Epidermal melanocyte (primary cell): ENCODE measurements around the gene ZC3H7A.
"Not testable (repeated sequence)": the region's sequence is repeated elsewhere in the genome, so short reads cannot be mapped to it uniquely, and the experiment has no call there.

Source experiments
- DNase-seq: peaks from one replicate; pipeline ENCODE4 v3.0.0; 2011; ENCODE audit warnings: low spot score; ENCODE audit not compliant: insufficient read length

The ZC3H7A gene

GRCh38 chr16:11797166-11797956 is at the start of gene ZC3H7A:
ZC3H7A (minus strand) TSS chr16:11797258; CDS start chr16:11782354, 14,904 bp downstream.
- peak; percentile 91 for DNase-seq

DNA sequence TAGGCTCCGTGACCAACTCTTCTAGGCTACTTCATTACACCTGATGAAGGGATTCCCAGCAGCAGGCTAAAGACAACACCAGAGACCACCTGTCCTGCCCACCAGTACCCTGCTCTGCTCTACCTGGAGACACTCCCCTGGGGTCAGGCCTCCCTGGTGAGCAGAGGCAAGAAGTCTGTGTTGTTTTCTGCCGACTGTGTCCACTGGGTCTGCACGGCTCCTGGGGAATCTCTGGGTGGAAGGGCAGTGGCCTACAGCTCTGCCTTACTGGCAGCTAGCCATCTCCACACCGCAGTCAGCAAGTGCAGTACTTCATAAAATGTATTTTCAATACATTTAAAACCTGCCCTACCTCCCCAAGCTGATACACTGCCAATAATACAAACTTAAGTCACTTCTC is 47.4 kb upstream of the ZC3H7A start:
- no peak for DNase-seq

DNA sequence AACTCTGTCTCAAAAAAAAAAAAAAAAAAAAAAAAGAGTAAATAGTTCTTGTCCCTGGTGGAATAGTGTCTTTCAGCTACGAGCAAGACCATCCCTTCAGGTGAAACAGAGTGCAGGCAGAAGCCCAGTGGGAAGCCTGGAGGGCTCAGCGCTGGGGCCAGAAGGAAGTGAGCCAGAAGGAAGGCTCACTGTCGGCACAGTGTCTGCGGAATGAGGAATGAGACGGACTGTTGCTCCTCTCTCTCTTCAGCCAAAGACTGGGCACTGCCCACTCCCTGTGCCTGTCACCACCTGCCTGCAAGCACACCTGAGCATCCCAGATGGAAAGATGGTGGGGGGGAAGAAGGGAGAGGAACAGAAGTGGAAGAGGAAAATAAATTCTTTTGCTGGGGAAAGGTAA is 46.8 kb upstream of the ZC3H7A start:
- DNase-seq, result no peak

DNA sequence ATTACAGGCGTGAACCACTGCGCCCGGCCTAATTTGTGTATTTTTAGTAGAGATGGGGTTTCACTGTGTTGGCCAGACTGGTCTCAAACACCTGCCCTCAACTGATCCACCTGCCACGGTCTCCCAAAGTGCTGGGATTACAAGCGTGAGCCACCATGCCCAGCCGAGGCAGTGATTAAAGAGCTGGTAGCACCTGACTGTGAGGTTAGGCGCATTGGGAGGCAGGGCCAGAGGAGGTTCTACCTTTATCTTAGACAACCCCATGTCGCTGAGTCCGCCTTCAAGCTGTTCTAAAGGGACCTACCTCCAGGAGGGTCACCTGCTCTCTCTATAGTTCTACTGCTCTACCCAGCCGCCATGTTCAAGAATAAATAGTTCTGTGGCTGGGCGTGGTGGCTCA is 46.1 kb upstream of the ZC3H7A start:
- DNase-seq, result no peak

- no peak for DNase-seq
Measured at GRCh38 chr16:11841026-11841425, 44.0 kb upstream of the ZC3H7A start.

DNA sequence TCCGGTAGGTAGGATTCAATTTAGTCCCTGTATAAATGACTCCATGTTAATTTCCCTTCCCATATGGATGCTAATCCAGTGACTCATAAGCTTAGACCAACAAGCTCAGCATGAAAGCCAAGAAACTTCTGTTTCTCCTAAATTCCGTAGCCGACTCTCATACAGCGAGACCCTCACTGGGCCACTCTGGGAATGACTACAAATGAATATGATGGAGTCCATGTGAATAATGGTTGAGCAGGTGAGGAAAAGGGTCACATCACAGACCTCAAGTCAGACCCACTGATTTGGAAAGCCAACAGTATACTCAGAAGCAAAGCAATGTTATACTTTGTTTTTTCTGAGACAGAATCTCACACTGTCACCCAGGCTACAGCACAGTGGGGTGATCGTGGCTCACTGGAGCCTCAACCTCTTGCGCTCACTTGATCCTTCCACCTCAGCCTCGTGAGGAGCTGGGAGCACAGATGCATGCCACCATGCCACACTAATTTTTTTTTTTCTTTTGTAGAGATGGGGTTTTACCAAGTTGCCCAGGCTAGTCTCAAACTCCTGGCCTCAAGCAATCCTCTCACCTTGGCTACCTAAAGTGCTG is 39.7 kb upstream of the ZC3H7A start:
- DNase-seq, result no peak

DNA sequence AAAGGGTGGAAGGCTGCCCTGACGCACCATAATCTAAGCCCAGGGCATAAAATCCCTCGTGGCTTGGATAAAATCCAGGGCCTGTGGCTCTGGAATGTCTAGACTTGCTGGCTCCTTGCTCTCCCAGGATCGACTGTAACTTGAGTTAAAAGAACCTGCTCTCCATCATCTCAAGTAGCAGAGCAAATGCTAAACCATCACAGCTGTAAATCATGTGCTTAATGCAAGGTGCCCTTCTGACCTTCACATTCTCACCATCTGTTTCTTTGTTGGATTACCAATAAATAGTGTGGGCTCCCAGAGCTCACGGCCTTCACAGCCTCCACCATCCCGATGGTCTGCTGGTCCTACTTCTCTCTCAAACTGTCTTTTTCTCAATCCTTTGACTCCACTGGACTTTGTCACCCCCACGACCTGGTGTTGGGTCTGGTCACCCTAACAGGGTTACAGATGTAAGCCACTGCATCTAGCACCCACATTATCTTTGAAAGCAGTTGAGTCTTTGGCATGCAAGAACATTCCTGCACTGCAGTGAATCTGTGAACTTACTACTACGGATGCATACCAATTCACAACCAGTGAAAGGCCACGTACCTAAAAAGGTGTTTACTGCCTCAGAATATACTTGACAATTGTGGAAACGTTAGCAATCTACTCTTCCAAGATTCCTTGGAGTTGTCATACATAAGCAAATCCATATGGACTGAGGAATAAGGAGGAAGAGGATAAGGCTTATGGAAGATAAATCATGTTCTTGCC is 39.0 kb upstream of the ZC3H7A start:
- DNase-seq, result no peak

- no peak for DNase-seq
Measured at GRCh38 chr16:11835309-11835708, 38.3 kb upstream of the ZC3H7A start.

DNA sequence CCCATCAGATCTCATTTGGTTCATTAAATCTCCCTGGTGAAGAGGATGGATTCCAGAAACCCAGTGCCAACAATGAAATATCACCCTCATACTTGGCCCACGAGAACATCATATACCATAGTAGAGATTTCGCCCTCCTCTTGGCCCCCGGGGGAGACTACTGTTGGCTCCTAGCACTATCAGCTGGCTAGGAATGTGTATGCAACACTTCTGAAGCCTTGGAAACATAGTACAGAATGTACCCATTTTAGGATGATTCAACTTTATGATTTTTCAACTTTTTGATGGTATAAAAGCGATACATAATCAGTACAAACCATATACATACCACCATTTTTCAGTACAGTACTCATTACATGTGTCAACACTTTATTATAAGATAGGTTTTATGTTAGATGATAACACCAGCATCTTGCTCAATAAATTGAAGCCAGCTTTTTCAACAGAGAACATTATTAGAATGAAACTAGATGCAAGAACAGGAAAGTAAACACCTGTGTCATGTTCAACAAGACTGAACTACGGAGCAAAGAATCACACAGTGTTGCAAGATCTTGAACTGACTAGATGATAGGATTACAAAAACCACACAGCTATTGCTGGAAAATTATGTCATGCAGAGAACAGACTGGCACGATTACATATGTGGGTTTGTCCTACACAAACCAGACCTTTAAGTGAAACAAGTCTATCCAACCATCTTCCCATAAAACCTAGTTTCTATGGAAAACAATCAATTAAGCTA is 37.1 kb upstream of the ZC3H7A start:
- DNase-seq, result no peak

- no peak for DNase-seq
Measured at GRCh38 chr16:11828696-11829095, 31.6 kb upstream of the ZC3H7A start.

- DNase-seq, result not testable (repeated sequence)
Measured at GRCh38 chr16:11825520-11826165, 28.6 kb upstream of the ZC3H7A start.

GRCh38 chr16:11824362-11824761 is 27.3 kb upstream of the ZC3H7A start:
- DNase-seq, result no peak

DNA sequence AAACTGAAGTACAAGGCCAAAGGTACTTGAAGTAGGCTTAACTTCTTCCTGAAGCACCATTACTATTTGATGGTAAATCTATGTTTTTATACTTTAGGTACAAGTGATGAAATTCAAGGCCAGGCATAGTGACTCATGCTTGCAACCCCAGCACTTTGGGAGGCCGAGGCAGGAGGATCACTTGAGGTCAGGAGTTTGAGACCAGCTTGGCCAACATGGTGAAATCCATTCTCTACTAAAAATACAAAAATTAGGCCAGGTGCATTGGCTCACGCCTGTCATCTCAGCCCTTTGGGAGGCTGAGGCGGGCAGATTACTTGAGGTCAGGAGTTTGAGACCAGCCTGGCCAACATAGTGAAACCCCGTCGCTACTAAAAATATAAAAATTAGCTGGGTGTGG is 26.6 kb upstream of the ZC3H7A start:
- not testable (repeated sequence) for DNase-seq

DNA sequence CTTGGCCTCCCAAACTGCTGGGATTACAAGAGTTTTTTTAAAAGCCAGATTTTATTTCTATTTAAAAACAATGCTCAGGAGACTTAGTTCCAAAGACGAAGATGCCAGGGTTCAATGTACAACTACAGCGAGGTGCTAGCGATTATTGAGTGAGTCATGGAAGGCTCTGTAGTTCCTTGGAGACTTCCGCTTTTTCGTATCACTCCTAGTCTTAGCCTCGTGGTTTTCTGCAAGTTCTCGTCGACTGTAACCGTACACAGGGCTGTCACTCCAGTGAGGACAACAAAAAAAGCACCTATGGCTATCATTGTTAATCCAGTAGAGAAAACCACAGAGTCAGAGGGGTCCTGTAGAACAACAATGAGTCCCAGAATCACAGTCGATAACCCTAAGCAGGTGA is 22.7 kb upstream of the ZC3H7A start:
- DNase-seq, result no peak

- not testable (repeated sequence) for DNase-seq
Measured at GRCh38 chr16:11818970-11819369, 21.9 kb upstream of the ZC3H7A start.

DNA sequence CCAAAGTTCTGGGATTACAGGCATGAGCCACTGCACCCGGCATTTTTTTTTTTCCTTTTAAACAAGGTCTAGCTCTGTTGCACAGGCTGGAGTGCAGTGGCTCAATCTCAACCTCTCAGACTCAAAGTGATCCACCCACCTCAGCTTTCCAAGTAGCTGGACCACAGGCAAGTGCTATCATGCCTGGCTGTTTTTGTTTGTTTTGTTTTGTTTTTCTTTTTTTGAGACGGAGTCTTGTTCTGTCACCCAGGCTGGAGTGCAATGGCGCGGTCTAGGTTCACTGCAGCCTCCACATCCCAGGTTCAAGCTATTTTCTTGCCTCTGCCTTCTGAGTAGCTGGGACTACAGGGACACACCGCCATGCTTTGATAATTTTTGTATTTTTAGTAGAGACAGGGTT is 19.1 kb upstream of the ZC3H7A start:
- no peak for DNase-seq

- not testable (repeated sequence) for DNase-seq
Measured at GRCh38 chr16:11814800-11815199, 17.7 kb upstream of the ZC3H7A start.

- DNase-seq, result no peak
Measured at GRCh38 chr16:11806721-11807120, 9.7 kb upstream of the ZC3H7A start.

DNA sequence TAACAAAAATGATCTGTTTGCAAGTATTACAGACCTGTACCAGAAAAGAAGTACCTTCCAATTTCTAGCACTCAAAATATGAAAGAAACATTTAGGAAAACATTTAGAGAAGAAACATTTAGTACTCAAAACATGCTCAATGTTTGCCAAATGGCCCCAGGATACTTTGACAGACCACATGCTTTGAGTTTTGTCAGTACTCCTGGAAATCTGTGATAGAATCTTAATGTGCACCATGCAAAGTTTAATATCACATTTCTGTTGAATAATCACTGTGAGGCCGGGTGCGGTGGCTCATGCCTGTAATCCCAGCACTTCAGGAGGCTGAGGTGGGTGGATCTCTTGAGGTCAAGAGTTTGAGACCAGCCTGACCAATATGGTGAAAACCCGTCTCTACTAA is 8.5 kb upstream of the ZC3H7A start:
- no peak for DNase-seq

GRCh38 chr16:11801481-11802021 is 4.5 kb upstream of the ZC3H7A start:
- DNase-seq, result no peak

DNA sequence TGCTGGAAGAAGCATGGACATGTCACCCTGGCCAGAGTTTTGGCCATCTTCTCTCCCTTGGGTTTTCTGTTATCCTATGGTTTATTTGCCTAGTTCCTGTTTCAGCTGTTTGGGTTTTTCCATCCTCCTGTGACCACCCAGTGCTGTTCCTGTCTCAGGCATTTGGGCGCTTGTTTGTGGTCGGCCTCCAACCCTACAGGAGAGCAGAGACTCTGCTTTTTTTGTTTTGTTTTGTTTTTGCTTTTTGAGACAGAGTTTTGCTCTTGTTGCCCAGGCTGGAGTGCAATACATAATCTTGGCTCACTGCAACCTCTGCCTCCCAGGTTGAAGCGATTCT is 3.3 kb upstream of the ZC3H7A start:
- DNase-seq, result no peak
